H1 (cell line): ENCODE results near the gene MATK. TPM values are rescaled to one million over a fixed set of nuclear protein-coding genes. Genes with fewer than 3 reads are reported as not detected.

Source experiments
- CTCF ChIA-PET: fragments of 300-600 bp; sonication (Branson Sonifier 250); formaldehyde crosslinking; loops from one replicate; lab custom pipeline; 2021; ENCODE audit not compliant: partially characterized antibody; lab: Charles Lee
- POLR2A ChIA-PET: fragments of 300-600 bp; sonication (Branson Sonifier 250); formaldehyde crosslinking; loops from one replicate; lab custom pipeline; 2021; ENCODE audit warnings: inconsistent platforms; ENCODE audit not compliant: partially characterized antibody; lab: Charles Lee
- DNase-seq, 2 experiments: peaks; one replicate each; pipeline versions ENCODE4 v3.0.0 to v3.0.0-alpha.2; 2010 to 2022; ENCODE audit warnings: low spot score in 2 of 2, low read depth in 1 of 2, mixed read lengths in 1 of 2
- FAIRE-seq: peaks from 2 replicates; lab custom pipeline; 2011; peaks lifted over from hg19 to GRCh38; lab: Jason Lieb, UNC
- H2AFZ ChIP-seq: 2 replicates; pipeline ENCODE4 v1.8.1; 2012; ENCODE audit warnings: low read length, inconsistent platforms
- H2AK5ac ChIP-seq: 2 replicates; pipeline ENCODE4 v1.6.1; 2013; ENCODE audit warnings: low read depth, low read length
- H2BK120ac ChIP-seq: replicated peaks from 2 replicates; pipeline ENCODE3; 2013; ENCODE audit warnings: low read depth, low read length, inconsistent platforms
- H2BK12ac ChIP-seq: 2 replicates; pipeline ENCODE4 v1.6.1; 2013; ENCODE audit warnings: low read depth, low read length
- H2BK15ac ChIP-seq: 2 replicates; pipeline ENCODE4 v1.6.1; 2013; ENCODE audit warnings: low read length
- H2BK20ac ChIP-seq: 2 replicates; pipeline ENCODE4 v1.6.1; 2013; ENCODE audit warnings: low read length
- H2BK5ac ChIP-seq: 2 replicates; pipeline ENCODE4 v1.6.1; 2013; ENCODE audit warnings: low read depth, low read length
- H3K14ac ChIP-seq: 2 replicates; pipeline ENCODE4 v1.6.1; 2013; ENCODE audit warnings: inconsistent platforms; ENCODE audit not compliant: insufficient read length
- H3K18ac ChIP-seq: 2 replicates; pipeline ENCODE4 v1.6.1; 2013; ENCODE audit warnings: low read length; ENCODE audit errors: extremely low read depth
- H3K23ac ChIP-seq: 2 replicates; pipeline ENCODE4 v1.6.1; 2013; ENCODE audit warnings: inconsistent platforms; ENCODE audit not compliant: insufficient read length
- H3K23me2 ChIP-seq: 2 replicates; pipeline ENCODE4 v1.6.1; 2013; ENCODE audit warnings: low read depth, low read length
- H3K27ac ChIP-seq: 2 replicates; pipeline ENCODE4 v1.6.1; 2011; ENCODE audit warnings: low read depth, low read length, inconsistent platforms
- H3K27me3 ChIP-seq, 4 experiments: replicated peaks in 1 of 4; 1 replicate in 1 of 4; 2 replicates in 3 of 4; pipeline versions ENCODE4 v1.6.1 to v1.8.1; 2011 to 2013; ENCODE audit warnings: low read length in 3 of 4, mild to moderate bottlenecking in 3 of 4, inconsistent platforms in 2 of 4, mixed read lengths in 2 of 4, moderate library complexity in 1 of 4; ENCODE audit not compliant: control insufficient read depth in 3 of 4, insufficient read depth in 3 of 4; ENCODE audit errors: extremely low read depth in 1 of 4
- H3K36me3 ChIP-seq, 4 experiments: 2 replicates each; pipeline versions ENCODE4 v1.6.1 to v1.8.1; 2011 to 2013; ENCODE audit warnings: mild to moderate bottlenecking in 4 of 4, low read length in 3 of 4, moderate library complexity in 2 of 4, control low read depth in 1 of 4, inconsistent platforms in 1 of 4; ENCODE audit not compliant: insufficient read depth in 4 of 4, control insufficient read depth in 2 of 4
- H3K4ac ChIP-seq: replicated peaks from 2 replicates; pipeline ENCODE3; 2013; ENCODE audit warnings: low read length, low read depth, mixed read lengths, inconsistent platforms; ENCODE audit not compliant: insufficient read length
- H3K4me1 ChIP-seq, 4 experiments: replicated peaks in 1 of 4; 1 replicate in 1 of 4; 2 replicates in 3 of 4; pipeline versions ENCODE4 v1.6.1 to v1.8.1; 2011 to 2013; ENCODE audit warnings: low read length in 3 of 4, inconsistent platforms in 2 of 4, mixed read lengths in 1 of 4; ENCODE audit not compliant: insufficient read depth in 4 of 4, control insufficient read depth in 3 of 4
- H3K4me2 ChIP-seq, 2 experiments: 2 replicates each; pipeline versions ENCODE4 v1.6.1 to v1.8.1; 2011 to 2013; ENCODE audit warnings: low read depth in 2 of 2, low read length in 2 of 2, control low read depth in 1 of 2, inconsistent platforms in 1 of 2, mild to moderate bottlenecking in 1 of 2; ENCODE audit not compliant: insufficient read depth in 1 of 2
- H3K4me3 ChIP-seq, 4 experiments: fragments of 200-600, 300-600 bp in 1 of 4; sonication (generic), shearing (Covaris generic), sonication (Bioruptor Twin) in 1 of 4; 2 replicates each; pipeline versions ENCODE4 v1.5.1 to v1.8.1; 2011 to 2016; ENCODE audit warnings: low read length in 4 of 4, low read depth in 3 of 4, control low read depth in 2 of 4, inconsistent platforms in 2 of 4, mild to moderate bottlenecking in 2 of 4, mixed read lengths in 1 of 4, moderate library complexity in 1 of 4; ENCODE audit not compliant: insufficient read depth in 2 of 4; ENCODE audit errors: extremely low read depth in 1 of 4
- H3K56ac ChIP-seq: replicated peaks from 2 replicates; pipeline ENCODE3; 2013; ENCODE audit warnings: low read depth, mild to moderate bottlenecking, mixed read lengths, low read length, inconsistent platforms; ENCODE audit not compliant: insufficient read length
- H3K79me1 ChIP-seq: 2 replicates; pipeline ENCODE4 v1.6.1; 2013; ENCODE audit warnings: low read depth, low read length, control low read depth
- H3K79me2 ChIP-seq, 2 experiments: 2 replicates each; pipeline versions ENCODE4 v1.6.1 to v1.8.1; 2012 to 2013; ENCODE audit warnings: low read length in 2 of 2, mild to moderate bottlenecking in 2 of 2, inconsistent platforms in 1 of 2; ENCODE audit not compliant: insufficient read depth in 2 of 2, control insufficient read depth in 1 of 2
- H3K9ac ChIP-seq, 4 experiments: replicated peaks in 1 of 4; 1 replicate in 1 of 4; 2 replicates in 3 of 4; pipeline versions ENCODE4 v1.6.1 to v1.8.1; 2011 to 2013; ENCODE audit warnings: low read depth in 3 of 4, low read length in 3 of 4, control low read depth in 2 of 4, mild to moderate bottlenecking in 2 of 4, moderate library complexity in 2 of 4, inconsistent platforms in 1 of 4; ENCODE audit errors: extremely low read depth in 1 of 4
- H3K9me3 ChIP-seq, 2 experiments: 2 replicates each; pipeline versions ENCODE4 v1.6.1 to v1.8.1; 2012 to 2013; ENCODE audit warnings: mild to moderate bottlenecking in 2 of 2, moderate library complexity in 2 of 2, control low read depth in 1 of 2, inconsistent platforms in 1 of 2, low read depth in 1 of 2, low read length in 1 of 2, mixed read lengths in 1 of 2; ENCODE audit not compliant: insufficient read depth in 2 of 2
- H4K20me1 ChIP-seq, 2 experiments: replicated peaks in 1 of 2; 2 replicates each; pipeline versions ENCODE3 to v1.8.1; 2011 to 2013; ENCODE audit warnings: inconsistent platforms in 2 of 2, low read length in 2 of 2, mild to moderate bottlenecking in 1 of 2; ENCODE audit not compliant: insufficient read depth in 2 of 2, control insufficient read depth in 1 of 2
- H4K5ac ChIP-seq: 2 replicates; pipeline ENCODE4 v1.6.1; 2013; ENCODE audit warnings: low read length, low read depth, mixed read lengths, inconsistent platforms; ENCODE audit not compliant: insufficient read length
- H4K8ac ChIP-seq: 2 replicates; pipeline ENCODE4 v1.8.0; 2013; ENCODE audit warnings: mild to moderate bottlenecking, moderate library complexity, low read length, inconsistent platforms; ENCODE audit not compliant: insufficient read depth; ENCODE audit errors: extremely low read depth
- H4K91ac ChIP-seq: replicated peaks from 2 replicates; pipeline ENCODE3; 2013; ENCODE audit warnings: low read length, mixed read lengths, inconsistent platforms; ENCODE audit not compliant: insufficient read length
- BRCA1 ChIP-seq: IDR thresholded peaks from 2 replicates; pipeline ENCODE4 v1.6.1; 2012; ENCODE audit warnings: low read depth, low read length, improper control_type of control experiment
- CHD2 ChIP-seq: IDR thresholded peaks from 2 replicates; pipeline ENCODE4 v1.6.1; 2012; ENCODE audit warnings: low read length, improper control_type of control experiment
- HDAC2 ChIP-seq, 2 experiments: fragments of 300-600 bp in 1 of 2; sonication (generic) in 1 of 2; IDR thresholded peaks; 2 replicates each; pipeline ENCODE4 v1.6.1; 2011 to 2012; ENCODE audit warnings: low read depth in 2 of 2, low read length in 2 of 2, mild to moderate bottlenecking in 2 of 2, moderate library complexity in 2 of 2, borderline replicate concordance in 1 of 2, inconsistent platforms in 1 of 2
- MAX ChIP-seq: IDR thresholded peaks from 2 replicates; pipeline ENCODE4 v1.6.1; 2012; ENCODE audit warnings: inconsistent platforms
- RXRA ChIP-seq: IDR thresholded peaks from 2 replicates; pipeline ENCODE4 v1.6.1; 2011; ENCODE audit warnings: low read depth, mild to moderate bottlenecking, low read length, moderate library complexity; ENCODE audit not compliant: insufficient read depth
- SAP30 ChIP-seq: fragments of 300-600 bp; sonication (generic); IDR thresholded peaks from 2 replicates; pipeline ENCODE4 v1.7.1; 2012; ENCODE audit warnings: low read length, moderate library complexity, mild to moderate bottlenecking, inconsistent platforms; ENCODE audit not compliant: insufficient read depth, insufficient replicate concordance
- SRF ChIP-seq: IDR thresholded peaks from 2 replicates; pipeline ENCODE4 v1.6.1; 2011; ENCODE audit warnings: mild to moderate bottlenecking, low read depth, low read length, moderate library complexity
- WGBS, 2 experiments: shearing (Covaris generic) in 1 of 2; methylation state at CpG; one replicate each; pipeline versions ENCODE4 v1.1.6 to v1.1.7; 2013 to 2015; ENCODE audit warnings: low lambda C conversion rate in 2 of 2, mixed read lengths in 2 of 2, inconsistent platforms in 1 of 2, low coverage in 1 of 2, missing lambda C conversion rate in 1 of 2; ENCODE audit not compliant: insufficient replicate concordance in 2 of 2, insufficient coverage in 1 of 2, insufficient read length in 1 of 2; ENCODE audit errors: extremely low coverage in 1 of 2, missing lambda C conversion rate in 1 of 2; 5-methylcytosine and 5-hydroxymethylcytosine counted together
- polyA plus RNA-seq, 7 experiments: library from polyadenylated mRNA; depleted of rRNA in 3 of 7; stranded (reverse) in 5 of 7; unstranded in 2 of 7; fragments of >200 nt in 5 of 7; fragments of 200-250 nt in 2 of 7; gene quantifications; 1 replicate in 5 of 7; 2 replicates in 1 of 7; 4 replicates in 1 of 7; pipeline versions ENCODE4 v1.2.1 to v1.2.3, GENCODE V29; 2011 to 2013; ENCODE audit warnings: missing spikeins in 2 of 7, mixed read lengths in 2 of 7
- total RNA-seq: library from RNA; stranded (reverse); fragmentation: NEBNext Ultra II Directional; extraction: Animal tissue kit (Norgen Biotek cat#: 25700); gene quantifications from 2 replicates; pipeline ENCODE4 v1.2.1, GENCODE V29; 2021

Gene MATK
- total and polyA plus RNA-seq, 2 of the 8 experiments (the other 6 are each of a cell fraction or from before 2014, with no cell fraction given), result 20.5 to 21.4 TPM

GRCh38 chr19:3788996-3789778 lies 3.0 kb upstream of the MATK start:
- Histone ChIP-seq H3K79me1 (no peaks in the 10 kb centered on the region), H2BK12ac (no peak overlapping the region), H3K9me3 (0 out of 4 replicates have a peak, but pooled peaks cover 0 to 4% of the 10 kb centered on the region in 2 experiments), H3K4me1 (peaks cover 0 to 9% (median 1%) of the 10 kb centered on the region in 4 experiments; a peak in 3 of 7 replicates), H2AFZ (no peak overlapping the region), H2BK120ac (no peak overlapping the region), H3K27ac (no peak overlapping the region), H3K23ac (no peak overlapping the region), H2BK20ac (no peak overlapping the region), H3K18ac (no peak overlapping the region), H4K91ac (no peak overlapping the region), H3K4me2 (no peak overlapping the region), H3K56ac (no peak overlapping the region), H2BK15ac (no peak overlapping the region), H3K36me3 (no peaks in the 10 kb centered on the region), H2BK5ac (no peak overlapping the region), H4K8ac (no peak overlapping the region; the same call in none of the 2 replicates), H4K5ac (no peak overlapping the region), H3K14ac (no peak overlapping the region), H3K79me2 (no peaks in the 10 kb centered on the region), H3K27me3 (peaks cover 0 to 17% (median 8%) of the 10 kb centered on the region in 4 experiments; a peak in 6 of 7 replicates), H4K20me1 (no peaks in the 10 kb centered on the region), H3K4me3 (no peak overlapping the region), H2AK5ac (no peak overlapping the region), H3K23me2 (peaks cover 7% of the 10 kb centered on the region; the same call in 1 of the 2 replicates), H3K4ac (no peak overlapping the region), H3K9ac (no peak overlapping the region)
- ChIA-PET CTCF (interaction anchor here (0.6 to 2.0 kb wide), 6 partner anchors 9 to 60 kb away, joined by 3 to 9 read pairs (median 4); partner anchors contain the start of gene MRPL54), POLR2A (interaction anchor here (0.7 to 1.7 kb wide), 3 partner anchors 10 to 243 kb away, joined by 4 to 7 read pairs (median 5); partner anchors contain the start of gene EEF2)
- FAIRE-seq (no peak), DNase-seq (peak in 1 of 2 experiments; percentile 44)
- 77% methylated on average over 15 of the region's 16 CpGs; no CpG with 5 or more reads in 1 of the 2 experiments for WGBS, 2 experiments
- TF ChIP-seq BRCA1, result no peak
- TF ChIP-seq SRF, result no peak
- no peak for TF ChIP-seq HDAC2 (IDR thresholded peaks at IDR 0.05; ENCODE audit: borderline replicate concordance in 1 of 2, low read depth in 2 of 2, low read length in 2 of 2)
- no peak for TF ChIP-seq MAX
- TF ChIP-seq RXRA, result no peak
- TF ChIP-seq SAP30, result no peak
- TF ChIP-seq CHD2, result no peak
